ENCODE results near the gene MATN3.
"Not testable (repeated sequence)": the region's sequence is repeated elsewhere in the genome, so short reads cannot be mapped to it uniquely, and the experiment has no call there.

The MATN3 gene

GRCh38 chr2:20012282-20013125 lies at the start of gene MATN3:
Gene MATN3 (minus strand): TSS chr2:20012668. CDS start chr2:20012631, 37 bp downstream.
- no peak for DNase-seq (ENCODE audit: low read depth, low spot score)

DNA sequence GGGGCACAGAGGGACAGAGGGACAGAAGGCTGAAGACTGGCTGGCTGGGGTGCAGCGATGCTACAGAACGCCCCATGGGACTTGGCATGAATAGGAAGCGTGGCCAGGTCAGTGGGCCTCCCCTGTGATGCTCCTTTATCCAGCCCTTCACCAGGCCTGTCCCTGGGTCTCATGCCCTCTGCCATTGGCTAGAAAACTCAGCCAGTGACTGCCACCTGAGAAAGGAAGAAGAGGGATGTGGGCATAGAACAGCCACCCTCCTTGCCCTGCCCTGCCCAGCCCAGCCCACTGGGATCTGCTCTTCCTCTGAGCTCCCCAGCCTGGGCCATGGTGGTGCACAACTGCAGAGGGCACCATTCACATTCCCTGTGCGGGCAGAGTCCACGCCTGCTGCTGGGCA lies 49.5 kb upstream of the MATN3 start:
- no peak for DNase-seq (ENCODE audit: low read depth, low spot score)

- DNase-seq (ENCODE audit: low read depth, low spot score), result no peak
These were observed 49.0 kb upstream of the MATN3 start for GRCh38 chr2:20061476-20061875.

- DNase-seq (ENCODE audit: low read depth, low spot score), result no peak
These were observed 47.6 kb upstream of the MATN3 start for GRCh38 chr2:20060106-20060505.

DNA sequence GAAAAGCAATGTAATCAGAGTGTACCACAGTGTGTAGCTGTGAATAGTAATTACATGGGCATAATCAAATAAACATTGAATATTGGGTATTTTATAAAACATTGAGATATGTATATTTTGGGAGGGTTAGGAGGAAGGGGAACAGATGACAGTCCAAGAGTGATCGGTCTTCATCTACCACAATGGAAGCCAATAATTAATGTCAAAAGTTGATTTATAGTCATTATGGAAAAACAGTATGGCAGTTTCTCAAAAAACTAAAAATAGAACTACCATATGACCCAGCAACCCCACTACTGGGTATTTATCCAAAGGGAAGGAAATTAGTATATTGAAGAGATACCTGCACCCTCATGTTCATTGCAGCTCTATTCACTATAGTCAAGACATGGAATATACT lies 44.8 kb upstream of the MATN3 start:
- no peak for DNase-seq (ENCODE audit: low read depth, low spot score)

- no peak for DNase-seq (ENCODE audit: low read depth, low spot score)
These were observed 42.5 kb upstream of the MATN3 start for GRCh38 chr2:20054931-20055330.

DNA sequence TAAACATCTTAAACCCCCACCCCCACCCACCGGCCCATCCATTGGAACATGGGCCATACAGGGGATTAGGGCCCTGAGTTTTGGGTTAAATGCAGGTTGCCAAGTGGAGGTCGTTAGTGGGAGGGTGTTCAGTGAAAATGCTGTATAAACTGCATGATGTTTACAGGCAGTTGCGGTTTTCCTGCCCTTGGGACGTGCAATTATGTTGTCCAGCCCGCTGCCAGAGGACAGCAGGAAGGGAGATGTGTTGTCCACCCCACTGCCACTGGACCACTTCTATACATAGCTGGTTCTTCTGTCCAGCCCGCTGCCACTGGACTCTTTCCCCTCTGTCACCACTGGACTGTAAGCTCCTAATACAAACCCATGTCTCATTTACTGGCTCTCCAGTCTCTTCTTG lies 41.7 kb upstream of the MATN3 start:
- DNase-seq (ENCODE audit: low read depth, low spot score), result no peak

GRCh38 chr2:20052861-20053281 lies 40.4 kb upstream of the MATN3 start:
- DNase-seq (ENCODE audit: low read depth, low spot score), result no peak

DNA sequence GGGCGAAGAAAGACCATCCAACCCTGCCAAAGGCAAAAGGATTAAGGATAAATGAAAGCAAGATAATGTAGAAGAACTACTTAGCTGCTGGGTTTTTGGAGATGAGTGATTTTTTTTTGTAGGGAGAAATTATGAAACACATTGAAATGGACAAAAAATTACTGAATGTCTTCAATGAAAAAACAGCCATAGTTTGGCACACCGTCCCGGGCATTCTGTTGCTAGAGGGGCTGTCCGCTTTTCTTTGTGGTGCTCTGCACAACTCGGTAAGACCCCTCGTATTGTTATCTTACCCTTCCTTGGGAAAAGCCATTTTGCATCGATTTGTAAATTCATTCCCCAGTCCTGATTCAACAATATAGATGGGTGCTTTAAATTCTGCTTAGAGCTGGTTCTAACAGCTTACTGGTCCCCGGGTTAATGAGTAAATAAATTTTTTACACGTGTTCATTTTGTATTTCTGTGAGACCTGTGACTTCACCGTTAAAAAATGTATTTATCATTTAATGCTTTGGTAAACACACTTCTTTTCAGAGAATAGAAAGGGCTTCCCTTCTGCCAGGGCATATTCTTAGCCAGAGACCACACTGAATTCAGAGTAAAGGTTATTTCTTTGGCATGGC lies 39.9 kb upstream of the MATN3 start:
- DNase-seq (ENCODE audit: low read depth, low spot score), result no peak

GRCh38 chr2:20051532-20052228 lies 39.2 kb upstream of the MATN3 start, which contains the start of gene LAPTM4A:
Gene LAPTM4A (minus strand): TSS chr2:20051628. CDS start chr2:20051520, 108 bp downstream.
- DNase-seq (ENCODE audit: low read depth, low spot score), result peak; percentile 98

GRCh38 chr2:20050646-20051531 lies 38.4 kb upstream of the MATN3 start:
- DNase-seq (ENCODE audit: low read depth, low spot score), result no peak

GRCh38 chr2:20050104-20050645 lies 37.7 kb upstream of the MATN3 start:
- DNase-seq (ENCODE audit: low read depth, low spot score), result no peak

DNA sequence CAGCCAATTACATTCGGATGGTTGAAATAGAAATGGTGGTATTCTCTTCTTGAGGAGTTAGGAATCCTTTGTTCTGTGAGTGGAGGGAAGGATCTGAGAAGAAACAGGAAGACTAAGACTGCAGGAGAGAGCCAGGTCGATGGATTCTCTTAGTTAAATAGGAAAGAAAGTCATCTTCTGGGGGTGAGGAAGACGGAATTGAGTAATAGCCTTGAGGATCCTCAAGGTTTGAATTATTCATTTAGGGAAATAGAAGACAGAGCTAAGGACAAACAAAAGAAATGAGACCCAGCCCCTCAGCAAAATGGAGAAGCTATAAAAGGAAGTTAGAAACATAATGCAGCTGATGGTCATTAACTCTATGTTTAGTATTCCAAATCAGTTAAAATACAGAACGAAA lies 37.2 kb upstream of the MATN3 start:
- no peak for DNase-seq (ENCODE audit: low read depth, low spot score)

GRCh38 chr2:20048488-20049448 lies 36.3 kb upstream of the MATN3 start:
- DNase-seq (ENCODE audit: low read depth, low spot score), result no peak

- not testable (repeated sequence) for DNase-seq (ENCODE audit: low read depth, low spot score)
These were observed 33.3 kb upstream of the MATN3 start for GRCh38 chr2:20045712-20046292.

GRCh38 chr2:20044778-20045177 lies 32.3 kb upstream of the MATN3 start:
- DNase-seq (ENCODE audit: low read depth, low spot score), result no peak

DNA sequence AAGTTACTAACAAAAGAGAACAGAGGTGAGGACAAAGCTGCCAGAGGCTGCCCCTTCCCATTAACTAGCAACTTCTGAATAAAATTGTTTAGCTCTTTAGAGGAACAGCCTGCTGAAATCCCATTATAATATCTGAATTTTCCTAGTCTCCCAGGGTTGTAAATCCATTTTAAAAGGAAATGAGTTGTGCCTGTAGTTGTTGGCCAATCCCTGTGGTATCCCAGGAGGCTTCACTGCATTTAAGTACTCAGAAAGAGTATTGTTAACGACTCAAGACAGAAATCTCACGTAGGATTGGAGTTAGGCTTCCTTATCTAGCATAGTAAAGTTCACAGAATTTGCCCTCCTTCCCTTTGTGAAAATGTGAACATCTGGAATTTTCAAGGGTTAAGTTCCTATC lies 30.1 kb upstream of the MATN3 start:
- DNase-seq (ENCODE audit: low read depth, low spot score), result no peak

DNA sequence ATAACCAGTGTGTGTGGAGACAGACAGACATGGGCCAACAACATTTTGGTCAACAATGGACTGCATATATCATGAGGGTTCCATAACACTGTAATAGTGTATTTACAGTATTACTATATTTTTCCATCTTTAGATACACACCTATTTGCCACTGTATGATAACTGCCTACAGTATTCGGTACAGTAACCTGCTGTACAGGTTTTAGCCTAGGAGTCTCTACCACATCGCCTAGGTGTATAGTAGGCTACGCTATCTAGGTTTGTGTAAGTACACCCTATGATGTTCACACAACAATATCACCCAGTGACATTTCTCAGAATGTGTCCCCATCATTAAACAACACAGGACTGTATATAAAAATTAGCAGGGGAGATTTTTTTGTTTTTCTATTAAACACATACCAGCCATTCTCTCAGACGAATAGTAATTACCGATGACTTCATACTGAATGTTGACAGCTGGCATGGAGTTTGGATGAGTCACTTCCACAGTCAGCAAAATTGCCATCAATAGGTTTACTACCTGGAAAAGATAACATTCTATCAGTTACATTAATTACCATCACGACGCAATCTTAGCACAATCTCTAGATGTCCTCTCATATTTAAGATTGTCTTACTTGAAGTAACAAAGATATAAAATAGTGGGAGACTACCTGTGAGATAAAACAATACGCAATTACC lies 28.2 kb upstream of the MATN3 start:
- no peak for DNase-seq (ENCODE audit: low read depth, low spot score)

DNA sequence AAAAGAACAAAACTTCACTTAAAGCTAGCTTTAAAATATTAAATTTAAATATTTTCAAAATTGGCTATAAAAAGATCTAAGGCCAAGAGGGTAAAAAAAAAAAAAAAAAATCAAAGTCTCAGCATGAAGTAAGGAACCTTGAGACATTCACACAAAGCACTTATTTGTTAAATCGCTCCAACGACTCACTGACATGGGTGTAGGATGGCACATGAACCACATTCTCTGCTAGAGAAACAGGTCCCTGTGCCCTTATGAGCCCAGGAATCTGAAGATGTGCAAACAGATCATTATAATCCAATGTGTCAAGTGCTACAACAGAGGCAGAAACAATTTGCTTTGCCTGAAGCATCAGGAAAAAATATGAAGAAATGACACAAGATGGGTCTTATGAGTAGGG lies 25.2 kb upstream of the MATN3 start:
- no peak for DNase-seq (ENCODE audit: low read depth, low spot score)
